NCI-H524 treated with DMSO at 0.1 percent for 48 hours (cell line): Measurements from ENCODE around the gene HERC2.
"Not testable (repeated sequence)": the region's sequence is repeated elsewhere in the genome, so short reads cannot be mapped to it uniquely, and the experiment has no call there.

Experiments used
- DNase-seq: peaks from one replicate; lab custom pipeline; 2025; lab: John Stamatoyannopoulos, UW

The HERC2 gene

GRCh38 chr15:28281876-28282275, 40.1 kb downstream of the HERC2 start:
- no peak for DNase-seq

DNA sequence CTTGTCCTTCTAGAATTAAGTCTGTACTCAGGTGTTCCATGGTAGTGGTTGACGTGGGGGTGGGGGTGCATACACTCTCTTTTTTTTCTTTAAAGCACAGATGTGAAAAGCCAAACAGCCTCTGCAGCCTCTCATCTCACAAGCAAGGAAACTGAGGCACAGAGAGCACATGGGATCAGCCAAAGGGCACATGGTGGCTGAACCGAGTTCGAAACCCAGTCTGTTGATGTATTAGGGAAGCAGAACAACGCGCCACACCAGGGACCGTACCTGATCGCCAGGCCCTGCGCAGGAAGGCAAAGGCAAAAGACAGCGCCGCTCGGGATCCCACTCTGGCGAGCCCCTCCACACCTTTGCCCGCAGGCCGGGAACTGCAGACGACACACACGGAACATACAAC, 47.3 kb downstream of the HERC2 start:
- DNase-seq = no peak

- DNase-seq = no peak
Observed at GRCh38 chr15:28273873-28274610, 47.9 kb downstream of the HERC2 start.

DNA sequence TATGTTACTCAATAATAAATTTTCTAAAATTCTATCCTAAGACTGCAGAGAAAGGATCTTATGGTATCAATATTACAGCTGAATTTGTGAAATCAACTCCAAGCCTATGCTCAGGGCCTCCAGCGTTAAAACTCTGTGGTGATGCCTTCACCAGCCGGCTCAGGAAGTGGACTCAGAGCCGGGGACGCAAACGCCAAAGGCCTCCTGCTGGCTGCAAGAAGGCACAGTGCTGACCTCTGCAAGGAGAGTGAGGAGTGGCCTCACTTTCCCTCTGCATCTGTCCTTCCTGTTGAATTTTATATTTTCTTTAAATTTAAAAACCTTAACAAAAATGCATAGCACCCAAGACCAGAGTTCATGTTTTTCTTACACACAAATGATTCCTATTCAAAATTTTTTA, 48.5 kb downstream of the HERC2 start:
- DNase-seq = no peak

DNA sequence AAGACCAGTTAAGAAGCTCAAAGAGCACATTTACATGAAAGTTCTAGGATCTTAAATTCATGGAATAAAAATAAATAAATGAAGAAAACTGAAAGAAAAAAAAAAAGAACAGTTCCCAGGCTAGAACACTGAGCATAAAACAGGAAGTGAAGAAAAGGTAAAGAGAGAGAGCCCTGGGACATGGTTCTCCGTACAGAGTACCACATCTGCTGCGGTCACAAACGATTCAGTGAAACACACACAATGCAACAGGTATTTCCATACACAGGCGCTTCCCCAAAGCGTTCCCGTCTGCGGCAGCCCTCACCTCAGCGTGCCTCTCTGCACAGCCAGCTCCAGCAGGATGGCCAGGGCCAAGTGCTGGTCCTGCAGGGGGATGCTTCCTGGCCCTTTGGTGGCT, 49.4 kb downstream of the HERC2 start:
- DNase-seq = no peak

GRCh38 chr15:28271697-28272260, 50.2 kb downstream of the HERC2 start:
- DNase-seq = no peak

DNA sequence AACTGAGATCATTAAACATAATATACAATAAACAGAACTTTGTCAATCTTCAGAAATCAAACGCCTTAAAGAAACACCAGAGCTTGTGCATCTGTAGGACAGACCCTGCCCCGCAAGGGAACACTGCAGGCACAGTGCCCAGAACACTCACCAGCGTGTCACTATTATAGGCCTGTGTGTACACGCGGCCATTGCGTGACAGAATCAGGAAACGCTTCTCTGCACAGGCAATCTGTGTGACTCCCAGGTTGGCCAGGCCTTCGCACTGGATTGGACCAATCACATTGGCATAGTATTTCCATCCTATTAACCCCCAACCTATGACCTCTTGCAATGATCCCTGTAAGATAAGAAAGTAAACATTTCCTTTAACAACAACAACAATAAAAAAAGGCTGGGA, 52.9 kb downstream of the HERC2 start:
- DNase-seq = no peak

DNA sequence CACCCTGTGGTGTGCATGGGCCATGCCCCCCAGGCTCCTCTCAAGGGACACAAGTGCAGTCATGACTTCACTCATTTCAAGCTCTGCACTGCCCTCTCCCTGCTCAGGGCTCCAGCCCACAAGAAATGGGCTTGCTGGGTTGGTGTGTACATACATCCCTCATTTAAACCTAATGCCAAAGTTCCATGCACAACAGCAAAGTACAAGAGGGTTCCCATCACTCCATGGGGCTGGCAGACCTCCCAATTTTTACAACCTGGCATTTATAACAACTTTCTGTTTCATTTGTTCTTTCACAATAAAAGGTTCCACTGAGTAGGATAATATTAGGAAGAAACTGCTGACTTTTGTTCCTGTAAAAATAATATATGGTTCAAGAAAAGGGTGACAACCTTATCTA, 54.3 kb downstream of the HERC2 start:
- DNase-seq = no peak

- no peak for DNase-seq
Observed at GRCh38 chr15:28265334-28266019, 56.5 kb downstream of the HERC2 start.

DNA sequence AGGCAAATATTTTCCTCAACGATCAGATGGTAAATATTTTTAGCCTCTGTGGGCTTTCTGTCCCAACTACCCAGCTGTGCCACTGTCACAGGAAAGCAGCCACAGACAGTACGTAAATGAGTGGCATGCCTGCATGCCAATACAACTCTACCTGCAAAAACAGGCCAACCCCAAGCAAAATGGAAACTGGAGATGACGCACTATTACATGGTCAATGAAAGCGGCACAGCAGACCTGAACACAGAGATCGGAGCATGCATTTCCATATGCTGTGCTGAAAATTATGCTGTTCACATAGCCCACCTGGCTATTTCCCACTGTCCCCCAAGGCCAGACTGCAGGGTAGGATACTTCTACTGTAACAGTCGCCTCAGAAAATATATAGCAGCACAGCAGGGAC, 57.8 kb downstream of the HERC2 start:
- DNase-seq = no peak

- no peak for DNase-seq
Observed at GRCh38 chr15:28262438-28262837, 59.5 kb downstream of the HERC2 start.

DNA sequence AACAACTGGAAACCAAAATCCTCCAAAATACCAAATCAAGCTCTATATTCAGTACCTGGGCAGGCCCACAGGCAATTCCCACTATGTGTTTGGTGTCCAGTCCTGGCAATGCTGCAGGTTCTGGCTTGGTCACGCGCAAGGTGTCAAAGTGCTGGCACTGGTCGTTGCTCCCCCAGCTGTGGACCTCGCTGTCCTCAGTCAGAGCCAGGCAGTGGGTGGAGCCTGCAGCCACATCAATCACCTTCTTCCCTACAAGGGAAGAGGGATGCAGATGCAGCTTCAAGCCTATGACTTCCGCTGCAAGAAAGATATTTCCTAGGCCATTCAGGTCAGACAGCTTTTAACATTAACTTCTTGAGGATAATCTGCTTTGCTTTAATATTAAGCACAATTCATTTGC, 61.3 kb downstream of the HERC2 start:
- DNase-seq = no peak

GRCh38 chr15:28260317-28260716, 61.7 kb downstream of the HERC2 start:
- DNase-seq = no peak

- no peak for DNase-seq
Observed at GRCh38 chr15:28255965-28256364, 66.0 kb downstream of the HERC2 start.

DNA sequence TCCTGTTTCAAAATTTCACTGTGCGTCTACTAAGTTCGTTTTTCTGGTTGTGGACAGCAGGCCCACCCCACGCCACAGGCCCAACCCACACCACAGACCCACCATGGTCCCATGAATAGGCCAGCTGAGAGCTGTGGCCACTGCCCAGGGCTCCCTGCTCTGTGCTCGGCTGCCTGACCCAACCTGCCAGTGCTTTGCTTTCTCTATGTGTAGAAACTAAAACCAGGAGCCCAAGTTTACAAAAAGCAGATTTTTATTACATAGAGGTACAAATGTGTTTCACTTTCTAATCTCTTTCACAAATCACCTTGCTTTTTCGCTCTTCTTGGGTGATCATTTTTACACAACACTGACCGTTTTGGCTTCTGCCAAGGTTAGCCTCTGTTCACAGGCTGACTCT, 69.1 kb downstream of the HERC2 start:
- no peak for DNase-seq

DNA sequence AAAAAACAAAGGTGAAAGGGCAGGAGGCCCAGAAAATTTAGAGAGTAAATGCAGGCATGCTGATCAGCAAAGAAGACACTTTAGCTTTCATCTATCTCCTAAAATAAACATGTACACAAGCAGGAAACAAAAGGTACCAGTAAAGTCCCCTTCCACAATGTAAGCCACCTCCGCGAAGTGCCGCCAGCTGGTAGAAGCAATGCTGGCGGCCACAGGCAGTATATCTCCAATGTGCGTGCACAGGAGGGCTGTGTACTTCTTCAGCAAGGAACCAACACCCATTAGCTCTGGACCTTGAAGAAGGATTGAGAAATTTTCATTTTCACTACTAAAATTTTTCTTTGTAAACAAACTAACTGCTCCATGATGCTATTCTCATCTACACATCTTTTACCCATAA, 75.4 kb downstream of the HERC2 start:
- no peak for DNase-seq

DNA sequence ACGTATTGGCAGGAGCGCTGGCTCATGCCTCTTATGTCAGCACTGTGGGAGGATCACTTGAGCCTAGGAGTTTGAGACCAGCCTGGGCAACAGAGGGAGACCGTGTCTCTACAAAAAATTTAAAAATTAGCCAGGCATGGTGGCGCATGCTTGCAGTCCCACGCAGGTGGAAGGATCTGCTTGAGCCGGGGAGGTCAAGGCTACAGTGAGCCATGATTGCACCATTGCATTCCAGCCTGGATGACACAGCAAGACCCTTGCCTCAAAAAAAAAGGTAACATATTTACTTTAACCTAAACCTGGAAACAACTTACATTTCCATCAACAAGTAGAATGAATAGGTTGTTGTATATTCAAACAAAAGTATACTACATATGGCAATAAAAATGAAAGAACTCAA, 78.1 kb downstream of the HERC2 start:
- DNase-seq = no peak

DNA sequence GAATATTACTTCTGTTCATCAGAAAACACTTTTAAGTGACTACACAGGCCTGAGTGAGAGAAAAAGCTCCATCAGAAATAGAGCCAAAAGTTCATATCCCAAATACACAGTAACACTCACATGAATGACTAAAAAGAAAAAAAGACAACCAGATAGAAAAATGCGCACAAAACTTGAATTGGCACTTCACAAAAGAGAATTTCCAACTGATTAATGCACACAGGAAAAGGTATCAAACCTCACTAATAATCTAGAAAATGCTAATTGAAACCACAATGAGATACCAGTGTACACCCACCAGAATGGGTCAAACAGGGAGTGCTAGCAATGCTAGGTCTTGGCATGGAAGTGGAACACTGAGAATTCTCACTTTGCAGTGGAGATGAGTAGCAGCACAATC, 78.6 kb downstream of the HERC2 start:
- DNase-seq = no peak

- DNase-seq = not testable (repeated sequence)
Observed at GRCh38 chr15:28238296-28238695, 83.7 kb downstream of the HERC2 start.

DNA sequence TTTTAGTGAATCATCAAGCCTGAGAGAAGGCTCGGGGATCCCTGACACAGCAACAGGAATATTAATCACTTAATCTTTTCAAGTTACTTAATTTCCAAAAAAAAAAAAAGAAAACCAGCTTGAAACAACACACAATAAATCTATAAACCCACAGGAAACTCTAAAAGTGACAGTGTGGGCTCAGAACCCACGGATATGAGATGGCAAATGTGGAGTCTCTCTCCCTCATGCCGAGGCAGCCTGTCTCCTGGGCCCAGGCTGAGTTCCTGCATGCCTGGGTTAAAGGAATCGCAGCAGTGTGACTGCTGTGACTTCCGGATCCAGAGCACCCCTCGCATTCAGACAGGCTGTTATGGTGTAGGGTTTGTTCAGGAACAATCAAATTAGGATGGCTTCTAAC, 90.2 kb downstream of the HERC2 start:
- DNase-seq = not testable (repeated sequence)

DNA sequence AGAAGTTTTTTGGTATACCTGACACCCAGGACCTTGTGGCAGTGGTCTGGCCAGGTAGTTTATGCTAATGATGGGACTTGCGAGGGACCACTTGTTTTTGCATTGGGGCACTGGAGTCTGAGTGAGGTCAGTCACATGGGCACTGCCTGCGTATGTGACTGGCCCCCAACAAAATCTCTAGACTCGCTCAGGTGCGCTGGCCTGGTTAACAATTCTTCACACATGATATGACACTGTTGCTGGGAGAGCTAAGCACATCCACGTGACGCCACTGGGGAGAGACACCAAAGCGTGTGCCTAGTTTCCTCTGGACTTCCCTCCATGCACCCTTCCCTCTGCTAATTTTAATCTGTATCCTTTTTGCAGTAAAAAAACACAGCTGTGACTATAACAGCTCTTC, 90.6 kb downstream of the HERC2 start:
- DNase-seq = not testable (repeated sequence)

- not testable (repeated sequence) for DNase-seq
Observed at GRCh38 chr15:28228990-28229640, 92.9 kb downstream of the HERC2 start.

- no peak for DNase-seq
Observed at GRCh38 chr15:28228096-28228495, 93.9 kb downstream of the HERC2 start.
